Mammary epithelial cell (primary cell): ENCODE measurements around the gene IKBKE.

ENCODE experiments used
- CTCF ChIP-seq, 2 donors: IDR thresholded peaks in 1 of 2; conservative IDR thresholded peaks in 1 of 2; 2 replicates each; pipeline ENCODE4 v1.5.1; 2011 to 2012; ENCODE audit warnings: inconsistent platforms in 2 of 2, low read length in 2 of 2, mild to moderate bottlenecking in 2 of 2, control low read depth in 1 of 2, low read depth in 1 of 2; ENCODE audit not compliant: insufficient read depth in 1 of 2; ENCODE audit errors: extremely low read depth in 1 of 2
- EZH2 ChIP-seq: IDR thresholded peaks from 2 replicates; pipeline ENCODE4 v1.6.1; 2012; ENCODE audit warnings: low read length, inconsistent platforms, borderline replicate concordance

GRCh38 chr1:206449565-206449964 lies 20.7 kb upstream of the IKBKE start:
- no peak for TF ChIP-seq CTCF (conservative IDR thresholded peaks at IDR 0.05 in 1 of 2, IDR thresholded peaks at IDR 0.05 in 1 of 2; ENCODE audit: extremely low read depth in 1 of 2, insufficient read depth in 1 of 2, low read depth in 1 of 2, low read length in 2 of 2)
- TF ChIP-seq EZH2, result no peak
